ENCODE data around the gene C1orf74.

C1orf74 gene

DNA sequence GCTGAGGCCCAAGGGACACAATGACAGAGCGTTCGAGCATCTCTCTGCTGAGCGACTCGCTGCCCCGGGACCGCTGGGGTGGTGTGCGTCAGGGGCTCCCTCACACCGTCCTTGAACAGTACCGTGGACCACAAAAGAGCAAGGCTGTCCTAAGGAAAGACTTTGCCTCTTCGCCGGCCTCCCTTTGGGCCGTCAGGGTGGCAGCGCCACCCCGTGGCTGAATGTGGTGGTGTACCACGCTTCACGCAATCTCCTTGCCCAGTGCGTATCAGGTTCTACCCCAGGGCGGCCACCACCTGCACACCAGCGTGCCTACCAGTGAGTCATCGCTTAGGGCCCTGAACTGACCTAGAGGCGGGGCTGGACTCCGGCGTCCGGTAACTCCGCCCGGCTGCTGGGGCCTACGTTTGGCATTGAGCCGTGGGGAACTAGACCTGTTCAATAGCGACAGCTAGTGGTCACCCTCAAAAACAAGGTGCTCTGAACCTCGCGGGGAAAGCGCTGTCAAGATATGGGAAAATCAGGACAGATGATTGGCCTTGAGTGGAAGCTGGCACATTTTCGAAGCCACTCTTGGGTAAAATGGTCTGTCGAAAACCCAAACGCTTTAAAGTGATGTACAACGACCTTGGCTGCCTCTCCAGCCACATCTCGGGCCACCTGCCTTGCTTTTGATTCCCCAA, 36.6 kb downstream of the C1orf74 start:
- DNase-seq (ENCODE audit: low read depth in 1 of 2, low spot score in 1 of 2), result peak; percentile 74 to 77

DNA sequence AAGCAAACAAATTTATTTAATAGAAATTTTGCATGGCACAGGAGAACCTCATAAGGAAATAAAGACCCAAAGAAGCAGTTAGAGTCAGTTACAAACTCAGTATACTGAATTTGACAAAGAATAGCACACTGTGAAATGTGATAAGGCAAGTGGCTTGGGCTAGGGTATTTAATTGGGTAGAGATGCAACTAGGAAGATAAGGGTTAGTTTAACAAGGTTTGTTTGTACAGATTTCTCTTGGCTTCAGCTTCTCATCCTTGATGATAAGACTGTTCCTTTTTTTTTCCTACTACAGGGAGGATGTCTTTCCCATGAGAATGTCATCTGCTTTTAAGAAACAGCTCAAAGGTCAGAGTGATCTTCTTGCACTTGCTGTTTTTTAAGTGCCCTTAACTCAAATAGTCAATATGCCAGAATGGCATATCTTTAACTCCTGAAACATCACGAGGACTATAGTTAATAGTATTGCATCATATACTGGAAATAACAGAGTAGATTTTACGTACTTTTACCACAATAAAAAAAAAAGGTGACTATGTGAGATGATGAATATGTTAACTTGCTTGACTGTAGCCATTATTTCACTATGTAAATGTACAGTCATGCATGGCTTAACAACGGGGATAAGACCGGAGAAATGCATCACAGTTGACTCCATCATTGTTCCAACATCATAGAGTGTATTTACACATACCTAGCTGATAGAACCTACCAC, 37.8 kb downstream of the C1orf74 start:
- DNase-seq (ENCODE audit: low read depth in 1 of 2, low spot score in 1 of 2), result no peak

DNA sequence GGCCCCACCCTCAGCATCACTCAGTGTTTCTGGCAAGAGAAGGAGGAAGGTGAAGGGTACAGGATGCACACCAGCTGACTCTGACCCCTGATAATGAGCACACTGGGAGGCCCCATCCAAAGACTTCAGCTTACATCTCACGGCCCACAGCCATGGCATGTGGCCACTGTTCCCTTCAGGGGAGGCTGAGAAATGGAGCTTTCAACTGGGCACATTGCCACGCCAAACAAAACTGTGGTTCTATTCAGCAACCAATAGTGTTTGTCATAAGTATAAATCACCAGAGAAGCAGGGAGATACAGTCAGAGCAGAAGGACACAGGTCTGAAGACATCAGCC, 41.2 kb downstream of the C1orf74 start:
- no peak for DNase-seq (ENCODE audit: low read depth in 1 of 2, low spot score in 1 of 2)

DNA sequence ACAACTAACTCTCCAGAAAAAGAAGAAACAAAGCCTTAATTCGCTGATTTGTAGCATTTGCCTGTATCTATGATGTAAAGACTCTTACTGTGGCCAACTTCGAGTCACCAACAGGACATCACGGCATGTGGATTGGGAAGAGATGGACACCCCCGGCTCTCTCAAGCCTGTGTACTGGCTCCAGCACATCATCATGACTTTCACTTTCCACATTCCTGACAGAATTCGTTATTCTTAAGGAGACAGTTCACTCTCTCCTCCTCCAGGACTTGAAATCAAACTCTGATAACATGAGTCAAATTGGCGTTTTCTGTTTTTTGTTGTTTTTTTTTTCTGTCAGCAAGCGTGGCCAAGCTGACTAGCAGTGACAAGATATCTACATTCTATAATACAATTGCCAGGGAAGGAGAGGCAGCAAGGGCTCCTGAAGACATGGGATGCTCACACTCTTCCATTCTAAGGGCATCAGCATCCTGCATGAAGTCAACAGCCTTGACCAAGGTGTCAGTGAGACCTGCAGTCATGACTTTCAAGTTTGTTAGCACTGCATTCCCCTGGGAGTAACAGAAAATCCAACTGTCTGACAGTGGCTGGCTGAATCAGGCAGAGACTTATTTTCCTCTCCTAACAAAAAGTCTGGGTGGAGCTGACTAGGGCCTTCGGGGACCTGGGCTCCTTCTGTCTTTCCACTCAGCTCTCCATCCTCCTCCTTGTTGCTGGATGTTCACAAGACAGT, 41.8 kb downstream of the C1orf74 start:
- no peak for DNase-seq (ENCODE audit: low read depth in 1 of 2, low spot score in 1 of 2)

DNA sequence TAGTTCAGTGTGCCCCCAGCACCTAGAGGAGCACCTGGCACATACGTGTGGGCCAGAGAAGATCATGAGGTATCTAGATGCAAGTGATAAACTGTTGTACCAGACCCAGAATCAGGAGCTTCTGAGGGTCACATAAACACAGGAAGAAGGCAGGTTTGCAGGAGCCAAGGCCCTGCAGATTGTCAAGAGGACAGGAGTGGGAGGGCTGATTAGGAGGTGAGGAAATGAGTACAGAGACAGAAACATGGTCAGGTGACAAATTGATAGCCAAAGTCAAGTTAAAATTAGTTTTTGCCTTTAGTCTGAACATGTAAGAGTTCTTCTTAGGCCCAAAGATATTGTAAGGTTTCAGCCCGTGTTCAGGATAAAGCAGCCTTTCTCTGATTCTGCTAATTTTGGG, 42.5 kb downstream of the C1orf74 start:
- DNase-seq (ENCODE audit: low read depth in 1 of 2, low spot score in 1 of 2), result no peak

DNA sequence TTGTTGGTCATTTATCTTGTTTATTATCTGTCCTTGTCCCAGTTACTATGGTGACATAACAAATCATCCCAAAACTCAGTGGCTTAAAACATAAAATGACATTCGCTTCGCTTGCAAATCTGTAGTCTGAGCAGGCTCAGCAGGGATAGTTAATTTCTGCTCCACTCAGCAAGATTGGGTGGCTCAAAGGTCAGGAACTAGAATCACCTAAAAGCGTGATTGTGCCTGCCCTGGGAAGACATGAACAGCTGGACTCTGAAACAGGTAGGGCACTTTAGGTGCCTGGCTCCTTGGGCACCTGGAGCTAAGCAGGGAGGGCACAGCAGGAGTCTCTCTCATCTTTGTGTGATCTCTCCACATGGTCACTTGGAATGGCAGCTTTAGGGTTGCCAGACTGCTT, 43.2 kb downstream of the C1orf74 start:
- no peak for DNase-seq (ENCODE audit: low read depth in 1 of 2, low spot score in 1 of 2)

DNA sequence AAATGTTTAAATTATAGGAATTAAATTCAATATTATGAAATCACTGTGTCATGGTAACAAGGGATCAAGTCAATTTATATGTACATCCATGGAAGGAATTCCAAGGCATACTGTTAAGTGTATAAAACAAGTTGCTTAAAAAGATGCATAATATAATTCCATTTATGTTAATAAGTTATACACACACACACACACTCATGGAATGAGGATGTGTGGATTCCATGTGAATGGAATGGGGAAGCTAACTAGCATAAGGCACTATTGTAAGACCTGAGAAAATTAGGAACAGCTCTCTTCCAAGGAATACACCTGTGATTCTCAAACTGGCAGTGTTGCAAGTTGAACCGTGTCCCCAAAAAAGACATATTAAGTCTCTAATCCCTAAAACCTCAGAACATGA, 46.1 kb downstream of the C1orf74 start:
- no peak for DNase-seq (ENCODE audit: low read depth in 1 of 2, low spot score in 1 of 2)

DNA sequence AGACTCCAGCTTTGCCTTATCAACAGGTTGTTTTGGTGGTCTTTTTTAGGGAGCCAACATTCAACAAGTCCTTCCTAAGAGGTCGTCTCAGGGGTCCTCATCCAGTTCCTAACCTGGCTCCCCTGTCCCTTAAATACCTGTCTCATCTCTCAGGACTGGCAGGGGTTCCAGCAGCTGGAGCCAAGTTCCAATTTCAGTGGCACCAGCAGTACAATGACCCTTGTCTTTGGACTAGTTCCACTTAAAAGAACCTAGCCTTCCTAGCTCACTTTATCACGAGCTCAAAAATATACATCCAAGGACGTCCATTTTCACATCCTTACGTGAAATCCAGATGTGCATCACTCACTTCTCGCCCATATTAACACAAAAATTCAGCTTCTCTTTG, 47.2 kb downstream of the C1orf74 start:
- no peak for DNase-seq (ENCODE audit: low read depth in 1 of 2, low spot score in 1 of 2)

DNA sequence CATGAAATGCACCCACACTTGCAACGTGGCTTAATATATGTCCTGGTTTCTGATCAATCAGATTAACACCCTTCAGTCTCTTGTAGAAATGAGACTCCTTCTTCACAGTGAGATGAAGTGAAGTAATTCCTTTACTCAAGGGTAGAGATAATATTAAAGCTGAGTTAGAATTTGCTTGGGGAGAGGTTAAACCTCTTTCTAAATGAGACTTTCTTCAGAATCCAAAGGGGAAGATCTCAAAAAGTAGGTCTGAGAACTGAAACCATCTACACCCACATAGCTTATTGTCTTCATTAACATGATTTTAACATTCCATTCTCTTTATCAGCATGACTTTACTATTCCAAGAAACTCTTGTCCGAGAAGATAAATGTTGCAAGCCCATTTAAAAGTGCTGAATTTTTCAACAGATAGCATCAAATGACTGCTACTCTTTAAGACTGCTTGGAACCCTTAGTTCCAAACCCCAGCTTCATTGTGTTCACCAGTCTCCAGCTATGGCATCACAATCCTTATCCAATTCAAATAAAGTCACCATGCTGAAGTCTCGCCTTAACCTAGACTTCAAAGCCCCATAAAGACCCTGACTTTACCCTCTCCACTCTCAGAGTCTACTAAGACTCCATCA, 47.8 kb downstream of the C1orf74 start:
- DNase-seq (ENCODE audit: low read depth in 1 of 2, low spot score in 1 of 2), result no peak

DNA sequence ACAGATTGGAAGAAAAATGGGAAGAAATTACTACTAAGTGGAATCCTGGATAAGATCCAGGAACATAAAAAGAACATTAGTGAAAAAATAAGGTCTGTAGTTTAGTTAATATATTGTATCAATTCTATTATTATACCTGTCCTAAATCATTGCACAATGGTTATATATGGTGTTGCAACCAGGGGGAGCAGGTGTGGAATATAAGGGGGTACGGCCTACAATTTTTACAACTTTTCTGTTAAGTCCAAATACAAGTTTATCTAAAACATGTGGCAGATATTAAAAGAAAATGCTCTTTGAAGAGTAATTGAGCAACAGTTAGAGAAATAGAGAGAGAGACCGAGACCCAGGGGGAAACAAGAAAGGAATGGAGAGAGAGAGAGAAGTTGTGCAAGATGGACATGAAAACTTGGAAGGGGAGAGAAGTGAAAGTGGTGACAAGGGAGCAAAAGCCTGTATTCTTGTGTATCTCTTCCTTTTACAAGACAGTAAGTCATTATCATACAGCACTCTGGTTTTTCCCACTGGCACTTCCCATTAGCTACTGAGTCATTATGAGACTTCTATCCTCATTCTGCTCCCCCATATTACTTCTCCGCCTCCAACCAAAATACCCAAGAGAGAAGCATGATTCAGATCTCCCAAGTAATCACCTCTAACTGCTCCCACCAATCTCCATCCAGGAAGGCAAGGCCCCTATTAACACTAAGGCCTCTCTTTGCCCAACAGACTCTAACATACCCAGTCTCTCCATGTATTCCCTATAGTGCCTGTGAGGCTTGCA, 50.8 kb downstream of the C1orf74 start:
- DNase-seq (ENCODE audit: low read depth in 1 of 2, low spot score in 1 of 2), result no peak

DNA sequence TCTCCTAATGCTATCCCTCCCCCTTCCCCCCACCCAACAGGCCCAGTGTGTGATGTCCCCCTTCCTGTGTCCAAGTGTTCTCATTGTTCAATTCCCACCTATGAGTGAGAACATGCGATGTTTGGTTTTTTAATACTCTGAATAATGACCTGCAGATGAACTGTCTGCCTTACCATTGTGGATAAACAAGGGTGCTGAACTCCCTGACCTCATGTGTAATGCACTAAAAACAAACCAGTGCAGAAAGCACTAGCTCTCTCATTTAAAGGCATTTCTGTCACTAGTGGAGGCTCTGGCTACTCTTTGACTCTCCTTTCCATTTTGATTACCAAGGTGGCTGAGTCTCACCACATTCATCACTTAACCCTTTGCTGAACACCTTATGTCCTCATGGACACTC, 51.6 kb downstream of the C1orf74 start:
- DNase-seq (ENCODE audit: low read depth in 1 of 2, low spot score in 1 of 2), result no peak

DNA sequence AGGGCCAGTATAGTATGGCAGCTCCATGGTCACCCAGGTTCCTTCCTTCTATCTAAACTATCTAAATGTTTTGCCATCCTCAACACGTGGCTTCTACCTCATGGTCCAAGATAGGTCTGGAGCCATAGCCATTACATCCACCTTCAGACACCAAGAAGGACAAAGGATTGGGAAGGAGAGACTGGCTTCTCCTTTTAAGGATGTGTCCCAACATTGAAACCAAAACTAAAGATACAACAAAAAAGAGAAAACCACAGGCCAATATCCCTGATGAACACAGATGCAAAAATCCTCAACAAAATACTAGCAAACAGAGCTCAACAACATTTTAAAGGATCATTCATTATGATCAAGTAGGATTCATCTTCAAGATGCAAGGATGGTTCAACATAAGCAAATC, 54.9 kb downstream of the C1orf74 start:
- no peak for DNase-seq (ENCODE audit: low read depth in 1 of 2, low spot score in 1 of 2)

All from activated T-helper 1 cell treated with anti-CD3 and anti-CD28 coated beads, Interleukin-2, amount 50 U/mL, for 16 hours (primary cell).